Measurements from ENCODE around the gene DMKN.

DNA sequence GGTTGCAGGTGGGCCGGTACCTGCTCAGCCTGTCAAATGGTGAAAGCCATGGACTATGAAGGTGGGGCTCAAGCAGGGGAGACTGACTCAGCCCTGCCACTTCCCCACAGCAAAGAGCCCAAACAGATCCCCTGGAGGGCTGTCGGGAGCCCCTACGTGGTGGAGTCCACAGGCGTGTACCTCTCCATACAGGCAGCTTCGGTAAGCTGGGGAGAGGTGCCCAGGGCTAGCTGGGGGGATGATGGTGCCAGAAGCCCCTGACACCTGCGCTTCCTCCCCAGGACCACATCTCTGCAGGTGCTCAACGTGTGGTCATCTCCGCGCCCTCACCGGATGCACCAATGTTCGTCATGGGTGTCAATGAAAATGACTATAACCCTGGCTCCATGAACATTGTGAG, 28.8 kb upstream of the DMKN start:
- TF ChIP-seq POLR2A (IDR thresholded peaks at IDR 0.05; ENCODE audit: low read depth, low read length) (no peak), CEBPB (IDR thresholded peaks at IDR 0.05; ENCODE audit: low read depth, low read length) (no peak), RAD21 (IDR thresholded peaks at IDR 0.05; ENCODE audit: low read length) (no peak)
- TF ChIP-seq, protein P1, sequence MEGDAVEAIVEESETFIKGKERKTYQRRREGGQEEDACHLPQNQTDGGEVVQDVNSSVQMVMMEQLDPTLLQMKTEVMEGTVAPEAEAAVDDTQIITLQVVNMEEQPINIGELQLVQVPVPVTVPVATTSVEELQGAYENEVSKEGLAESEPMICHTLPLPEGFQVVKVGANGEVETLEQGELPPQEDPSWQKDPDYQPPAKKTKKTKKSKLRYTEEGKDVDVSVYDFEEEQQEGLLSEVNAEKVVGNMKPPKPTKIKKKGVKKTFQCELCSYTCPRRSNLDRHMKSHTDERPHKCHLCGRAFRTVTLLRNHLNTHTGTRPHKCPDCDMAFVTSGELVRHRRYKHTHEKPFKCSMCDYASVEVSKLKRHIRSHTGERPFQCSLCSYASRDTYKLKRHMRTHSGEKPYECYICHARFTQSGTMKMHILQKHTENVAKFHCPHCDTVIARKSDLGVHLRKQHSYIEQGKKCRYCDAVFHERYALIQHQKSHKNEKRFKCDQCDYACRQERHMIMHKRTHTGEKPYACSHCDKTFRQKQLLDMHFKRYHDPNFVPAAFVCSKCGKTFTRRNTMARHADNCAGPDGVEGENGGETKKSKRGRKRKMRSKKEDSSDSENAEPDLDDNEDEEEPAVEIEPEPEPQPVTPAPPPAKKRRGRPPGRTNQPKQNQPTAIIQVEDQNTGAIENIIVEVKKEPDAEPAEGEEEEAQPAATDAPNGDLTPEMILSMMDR (conservative IDR thresholded peaks at IDR 0.05; ENCODE audit: low read depth, low read length), result no peak
- TF ChIP-seq, protein P2, sequence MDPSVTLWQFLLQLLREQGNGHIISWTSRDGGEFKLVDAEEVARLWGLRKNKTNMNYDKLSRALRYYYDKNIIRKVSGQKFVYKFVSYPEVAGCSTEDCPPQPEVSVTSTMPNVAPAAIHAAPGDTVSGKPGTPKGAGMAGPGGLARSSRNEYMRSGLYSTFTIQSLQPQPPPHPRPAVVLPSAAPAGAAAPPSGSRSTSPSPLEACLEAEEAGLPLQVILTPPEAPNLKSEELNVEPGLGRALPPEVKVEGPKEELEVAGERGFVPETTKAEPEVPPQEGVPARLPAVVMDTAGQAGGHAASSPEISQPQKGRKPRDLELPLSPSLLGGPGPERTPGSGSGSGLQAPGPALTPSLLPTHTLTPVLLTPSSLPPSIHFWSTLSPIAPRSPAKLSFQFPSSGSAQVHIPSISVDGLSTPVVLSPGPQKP (IDR thresholded peaks at IDR 0.05; ENCODE audit: borderline replicate concordance, low read depth, low read length), result no peak

All from IMR-90 (cell line).